IPS DF 4.7 (cell line): ENCODE measurements around the gene MOB3B.
"Not testable (repeated sequence)": the region's sequence is repeated elsewhere in the genome, so short reads cannot be mapped to it uniquely, and the experiment has no call there.

Experiments
- DNase-seq: peaks from one replicate; pipeline ENCODE4 v3.0.0-alpha.2; 2013; ENCODE audit warnings: low spot score; ENCODE audit errors: extremely low read depth

The MOB3B gene

GRCh38 chr9:27476870-27477515 is 52.6 kb downstream of the MOB3B start:
- no peak for DNase-seq

DNA sequence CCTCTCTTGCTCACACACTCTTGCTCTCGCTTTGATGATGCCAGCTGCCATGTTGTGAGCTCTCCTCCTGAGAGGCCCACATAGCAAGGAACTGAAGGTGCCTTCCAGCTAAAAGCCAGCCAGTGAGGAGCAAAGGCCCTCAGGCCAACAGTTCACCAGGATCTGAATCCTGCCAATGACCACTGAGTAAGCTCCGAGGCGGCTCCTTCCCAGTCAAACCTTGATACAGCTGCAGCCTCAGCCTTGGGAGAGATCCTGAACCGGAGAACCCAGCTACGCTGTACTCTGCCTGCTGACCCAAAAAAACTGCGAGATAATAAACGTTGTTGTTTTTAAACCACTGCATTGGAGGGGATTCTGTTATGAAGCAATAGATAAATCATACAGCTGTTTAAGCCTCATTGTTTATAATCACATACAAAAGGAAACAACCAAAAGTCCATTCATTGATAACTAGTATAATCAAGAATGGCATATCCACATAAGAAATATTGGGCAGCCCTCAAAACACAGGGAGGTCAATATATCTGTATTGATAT is 54.5 kb downstream of the MOB3B start:
- no peak for DNase-seq

DNA sequence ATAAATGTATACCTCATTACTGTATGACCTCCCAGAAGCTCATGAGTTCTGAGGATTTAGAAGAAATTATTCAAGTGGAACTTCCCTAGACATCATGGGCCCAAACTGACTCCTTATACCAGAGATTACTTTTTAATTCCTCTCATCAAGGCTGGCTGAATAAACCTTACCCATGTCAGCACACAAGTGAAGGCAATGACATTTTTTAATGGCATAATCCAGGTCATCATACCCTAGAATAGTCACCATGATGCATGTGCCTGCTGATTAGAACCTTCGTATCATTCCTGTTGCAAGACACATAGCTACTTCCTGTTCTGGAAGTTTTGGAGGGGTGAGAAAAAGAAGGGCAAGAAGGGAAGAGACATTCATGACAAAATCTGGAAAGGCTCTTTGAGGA is 55.3 kb downstream of the MOB3B start:
- DNase-seq, result no peak

DNA sequence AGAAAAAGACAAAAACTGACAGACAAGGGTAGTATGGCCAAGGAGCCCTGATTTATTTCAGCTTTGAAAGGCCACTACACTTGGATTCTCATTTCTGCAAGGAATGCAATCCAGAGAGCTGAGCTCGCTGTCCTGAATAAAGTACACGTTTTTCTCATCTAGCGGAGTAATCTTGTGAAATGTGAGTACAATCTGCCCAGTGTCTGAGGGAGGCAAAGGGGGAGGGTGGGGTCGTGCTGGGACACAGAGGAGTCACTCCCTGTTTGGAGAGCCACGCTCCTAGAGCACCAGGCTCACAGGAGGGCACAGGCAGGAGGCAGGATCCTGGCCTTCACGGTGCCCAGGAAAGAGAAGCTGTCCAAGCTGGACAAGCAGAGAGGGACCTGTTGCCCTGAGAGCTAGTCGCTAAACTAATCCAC is 56.5 kb downstream of the MOB3B start:
- no peak for DNase-seq

GRCh38 chr9:27472195-27472594 is 57.4 kb downstream of the MOB3B start:
- DNase-seq, result no peak

GRCh38 chr9:27471789-27472188 is 57.8 kb downstream of the MOB3B start:
- no peak for DNase-seq

DNA sequence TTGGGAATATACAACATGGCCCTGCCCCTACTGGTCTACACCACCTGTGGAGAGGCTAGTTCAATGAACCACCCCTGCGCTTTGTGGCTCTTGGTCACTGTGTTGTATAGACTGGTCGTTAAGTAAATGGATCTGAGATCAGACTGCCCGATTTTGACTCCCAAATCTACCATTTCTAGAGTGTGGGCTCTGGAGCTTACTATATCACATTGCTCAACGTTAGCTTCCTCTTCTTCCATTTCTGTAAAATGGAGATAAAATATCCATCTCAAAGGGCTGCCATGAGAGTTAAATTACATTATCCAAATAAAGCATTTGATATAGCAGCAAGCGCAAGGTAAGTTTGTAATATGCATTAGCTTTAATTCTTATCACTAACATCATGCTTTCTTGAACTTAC is 58.2 kb downstream of the MOB3B start:
- DNase-seq, result no peak

- no peak for DNase-seq
Measured at GRCh38 chr9:27470291-27470856, 59.2 kb downstream of the MOB3B start.

DNA sequence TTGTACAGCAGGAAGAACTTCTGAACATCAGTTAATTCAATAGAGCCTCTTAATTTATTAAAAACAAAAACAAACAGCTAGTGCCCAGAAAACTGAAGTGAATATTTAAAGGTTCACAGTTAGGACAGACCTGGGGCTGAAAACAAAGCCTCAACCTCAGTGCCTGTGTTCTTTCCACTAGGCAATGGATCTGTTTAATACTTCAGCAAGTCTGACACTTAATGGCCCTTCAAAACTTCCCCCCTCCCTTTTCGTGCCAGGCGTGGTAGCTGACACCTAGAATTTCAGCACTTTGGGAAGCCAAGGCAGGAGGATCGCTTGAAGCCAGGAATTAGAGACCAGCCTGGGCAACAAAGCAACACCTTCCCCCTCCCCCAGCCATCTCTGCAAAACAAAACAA is 60.1 kb downstream of the MOB3B start:
- DNase-seq, result no peak

GRCh38 chr9:27468462-27469110 is 61.0 kb downstream of the MOB3B start:
- no peak for DNase-seq

- no peak for DNase-seq
Measured at GRCh38 chr9:27468000-27468399, 61.6 kb downstream of the MOB3B start.

GRCh38 chr9:27467486-27467885 is 62.1 kb downstream of the MOB3B start:
- DNase-seq, result no peak

DNA sequence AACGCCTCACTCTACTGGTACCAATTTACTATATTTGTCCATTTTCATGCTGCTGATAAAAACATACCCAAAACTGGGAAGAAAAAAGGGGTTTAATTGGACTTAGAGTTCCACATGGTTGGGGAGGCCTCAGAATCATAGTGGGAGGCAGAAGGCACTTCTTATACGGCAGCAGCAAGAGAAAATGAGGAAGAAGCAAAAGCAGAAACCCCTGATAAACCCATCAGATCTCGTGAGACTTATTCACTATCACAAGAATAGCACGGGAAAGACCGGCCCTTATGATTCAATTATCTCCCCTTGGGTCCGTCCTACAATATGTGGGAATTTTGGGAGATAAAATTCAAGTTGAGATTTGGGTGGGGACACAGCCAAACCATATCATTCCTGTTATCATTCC is 63.1 kb downstream of the MOB3B start:
- not testable (repeated sequence) for DNase-seq

DNA sequence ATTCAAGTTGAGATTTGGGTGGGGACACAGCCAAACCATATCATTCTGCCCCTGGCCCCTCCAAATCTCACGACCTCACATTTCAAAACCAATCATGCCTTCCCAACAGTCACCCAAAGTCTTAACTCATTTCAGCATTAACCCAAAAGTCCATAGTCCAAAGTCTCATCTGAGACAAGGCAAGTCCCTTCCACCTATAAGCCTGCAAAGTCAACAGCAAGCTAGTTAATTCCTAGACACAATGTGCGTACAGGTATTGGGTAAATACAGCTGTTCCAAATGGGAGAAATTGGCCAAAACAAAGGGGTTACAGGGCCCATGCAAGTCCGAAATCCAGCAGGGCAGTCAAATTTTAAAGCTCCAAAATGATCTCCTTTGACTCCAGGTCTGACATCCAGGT is 64.7 kb downstream of the MOB3B start:
- not testable (repeated sequence) for DNase-seq

- no peak for DNase-seq
Measured at GRCh38 chr9:27462846-27463245, 66.8 kb downstream of the MOB3B start.

GRCh38 chr9:27462434-27462833 is 67.2 kb downstream of the MOB3B start:
- no peak for DNase-seq

GRCh38 chr9:27460226-27461023 is 69.2 kb downstream of the MOB3B start:
- DNase-seq, result no peak

GRCh38 chr9:27457445-27457844 is 72.2 kb downstream of the MOB3B start:
- DNase-seq, result peak; percentile 28

GRCh38 chr9:27453860-27454553 is 75.6 kb downstream of the MOB3B start:
- no peak for DNase-seq

GRCh38 chr9:27451207-27451797 is 78.3 kb downstream of the MOB3B start:
- DNase-seq, result no peak

DNA sequence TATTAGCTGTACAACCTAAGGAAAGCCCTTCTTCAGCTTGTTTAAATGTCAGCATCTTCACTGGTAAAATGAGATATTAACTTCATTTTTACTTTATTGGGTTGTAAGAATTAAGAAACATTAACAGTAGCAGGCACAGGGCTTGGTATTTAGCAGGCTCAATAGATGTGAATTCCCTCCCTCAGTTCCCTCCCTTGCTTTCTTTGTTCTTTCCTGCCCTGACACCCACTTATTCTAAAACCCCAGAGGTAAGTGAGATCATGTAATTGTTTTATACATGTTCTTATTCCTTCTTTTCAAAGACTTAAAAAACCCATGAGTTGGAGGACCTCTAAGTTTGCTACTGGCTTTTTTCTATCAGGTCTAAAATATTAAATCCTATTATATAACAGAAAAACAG is 78.9 kb downstream of the MOB3B start:
- DNase-seq, result no peak
